Endothelial cell of umbilical vein (primary cell): ENCODE measurements around the gene SLC6A19. TPM values are rescaled to one million over a fixed set of nuclear protein-coding genes. Genes with fewer than 3 reads are reported as not detected.

Experiments used
- BruUV-seq: library from RNA; stranded (reverse); fragments of 400-500 nt; replicated peaks from 2 replicates; lab custom pipeline; 2021; lab: Mats Ljungman, UMichigan
- CTCF ChIA-PET: fragments of 300-600, 350-600 bp; sonication (Branson Sonifier 250); formaldehyde crosslinking; loops from one replicate; lab custom pipeline; 2021; ENCODE audit warnings: antibody characterized with exemption, inconsistent platforms; lab: Charles Lee
- POLR2A ChIA-PET: fragments of 300-600, 350-600 bp; sonication (Branson Sonifier 250); formaldehyde crosslinking; loops from one replicate; lab custom pipeline; 2021; ENCODE audit warnings: antibody characterized with exemption, inconsistent platforms; lab: Charles Lee
- DNase-seq: peaks from one replicate; pipeline ENCODE4 v3.0.0-alpha.2; 2011; ENCODE audit warnings: low read depth, low spot score
- FAIRE-seq: peaks from 2 replicates; lab custom pipeline; 2011; peaks lifted over from hg19 to GRCh38; lab: Jason Lieb, UNC
- H2AFZ ChIP-seq: 2 replicates; pipeline ENCODE4 v1.6.0; 2012; ENCODE audit warnings: low read depth, low read length, control low read depth, inconsistent platforms
- H3K27ac ChIP-seq: 2 replicates; pipeline ENCODE4 v1.5.1; 2011; ENCODE audit warnings: low read depth, mild to moderate bottlenecking, control low read depth, low read length, moderate library complexity; ENCODE audit not compliant: insufficient read depth
- H3K27me3 ChIP-seq, 2 experiments: 2 replicates each; pipeline versions ENCODE4 v1.6.0 to v1.6.1; 2011; ENCODE audit warnings: low read length in 2 of 2, mixed read lengths in 1 of 2; ENCODE audit not compliant: control insufficient read depth in 2 of 2, insufficient read depth in 2 of 2
- H3K36me3 ChIP-seq, 2 experiments: 2 replicates in 1 of 2; 3 replicates in 1 of 2; pipeline ENCODE4 v1.5.1; 2011; ENCODE audit warnings: low read length in 2 of 2, mild to moderate bottlenecking in 1 of 2, moderate library complexity in 1 of 2; ENCODE audit not compliant: control insufficient read depth in 2 of 2, insufficient read depth in 2 of 2; ENCODE audit errors: extremely low read depth in 1 of 2
- H3K4me1 ChIP-seq: 3 replicates; pipeline ENCODE4 v1.5.1; 2011; ENCODE audit warnings: mild to moderate bottlenecking, low read length; ENCODE audit not compliant: control insufficient read depth, insufficient read depth; ENCODE audit errors: extremely low read depth
- H3K4me2 ChIP-seq: 2 replicates; pipeline ENCODE4 v1.6.1; 2011; ENCODE audit warnings: low read length, control low read depth, mixed read lengths; ENCODE audit not compliant: insufficient read depth
- H3K4me3 ChIP-seq, 3 experiments: fragments of 200-600 bp in 1 of 3; sonication (generic), shearing (Covaris generic) in 1 of 3; replicated peaks in 1 of 3; 2 replicates each; pipeline ENCODE4 v1.5.1; 2011 to 2016; ENCODE audit warnings: control low read depth in 3 of 3, low read length in 3 of 3, mild to moderate bottlenecking in 2 of 3, inconsistent platforms in 1 of 3, low read depth in 1 of 3, moderate library complexity in 1 of 3; ENCODE audit not compliant: insufficient read depth in 1 of 3
- H3K79me2 ChIP-seq: 2 replicates; pipeline ENCODE4 v1.6.0; 2012; ENCODE audit warnings: low read length, inconsistent platforms; ENCODE audit not compliant: control insufficient read depth, insufficient read depth
- H3K9ac ChIP-seq: replicated peaks from 2 replicates; pipeline ENCODE3; 2011; ENCODE audit warnings: low read length, control low read depth; ENCODE audit not compliant: insufficient read depth; ENCODE audit errors: extremely low read depth
- H3K9me1 ChIP-seq: replicated peaks from 3 replicates; pipeline ENCODE4 v1.6.0; 2011; ENCODE audit warnings: mild to moderate bottlenecking, low read length; ENCODE audit not compliant: control insufficient read depth, insufficient read depth; ENCODE audit errors: extremely low read depth
- H3K9me3 ChIP-seq: replicated peaks from 2 replicates; pipeline ENCODE4 v1.5.1; 2012; ENCODE audit warnings: low read length, inconsistent platforms; ENCODE audit not compliant: control insufficient read depth, insufficient read depth
- H4K20me1 ChIP-seq: replicated peaks from 2 replicates; pipeline ENCODE3; 2011; ENCODE audit warnings: mild to moderate bottlenecking, low read length; ENCODE audit not compliant: control insufficient read depth, insufficient read depth; ENCODE audit errors: extremely low read depth
- EZH2 ChIP-seq: IDR thresholded peaks from 2 replicates; pipeline ENCODE4 v1.6.1; 2012; ENCODE audit warnings: borderline replicate concordance, low read depth, mild to moderate bottlenecking, moderate library complexity, low read length, inconsistent platforms; ENCODE audit not compliant: severe bottlenecking
- FOS ChIP-seq: IDR thresholded peaks from 2 replicates; pipeline ENCODE4 v1.6.1; 2011; ENCODE audit warnings: mild to moderate bottlenecking, low read length, moderate library complexity, borderline replicate concordance; ENCODE audit not compliant: insufficient read depth
- GATA2 ChIP-seq: IDR thresholded peaks from 2 replicates; pipeline ENCODE4 v1.7.0; 2011; ENCODE audit warnings: low read depth, mild to moderate bottlenecking, moderate library complexity, mixed read lengths, low read length; ENCODE audit not compliant: insufficient read length, insufficient read depth
- JUN ChIP-seq: IDR thresholded peaks from 2 replicates; pipeline ENCODE4 v1.6.1; 2011; ENCODE audit warnings: borderline replicate concordance, low read depth; ENCODE audit not compliant: insufficient read length, insufficient read depth
- MYC ChIP-seq: IDR thresholded peaks from one replicate; pipeline ENCODE4 v1.6.1; 2011; ENCODE audit warnings: mild to moderate bottlenecking, low read depth, low read length
- POLR2A ChIP-seq: IDR thresholded peaks from 2 replicates; pipeline ENCODE4 v1.6.1; 2012; ENCODE audit warnings: low read depth, mild to moderate bottlenecking, control low read depth, low read length
- POLR2AphosphoS5 ChIP-seq: IDR thresholded peaks from 2 replicates; pipeline ENCODE4 v1.6.1; 2012; ENCODE audit warnings: low read depth, mild to moderate bottlenecking, control low read depth, low read length, moderate library complexity; ENCODE audit not compliant: insufficient read depth
- dilution Hi-C: fragments of 300-500 bp; cut with MboI; formaldehyde crosslinking; loops from one replicate; pipeline ENCODE4 v1.15.0; 2019; ENCODE audit warnings: low sequenced_read_pairs; ENCODE audit not compliant: extremely low pct_ligation_motif_present
- intact Hi-C: fragments of 100-400 bp; cut with micrococcal nuclease; formaldehyde crosslinking; loops from one replicate; pipeline ENCODE4 v1.10.0; 2022
- polyA plus RNA-seq, 4 experiments: library from polyadenylated mRNA; depleted of rRNA in 3 of 4; stranded (reverse) in 3 of 4; unstranded in 1 of 4; fragments of >200 nt; gene quantifications; 2 replicates each; pipeline versions ENCODE4 v1.2.1 to v1.2.3, GENCODE V29; 2011 to 2012; ENCODE audit warnings: missing spikeins in 1 of 4
- total RNA-seq: library from RNA; stranded (reverse); gene quantifications from 2 replicates; pipeline ENCODE4 v1.2.3, GENCODE V29; 2021
- TF ChIP-seq, protein P1 (sequence below): IDR thresholded peaks from 2 replicates; pipeline ENCODE4 v1.6.1; 2011; ENCODE audit not compliant: insufficient read depth, insufficient read length
- TF ChIP-seq, protein P2 (sequence below), 2 donors: IDR thresholded peaks; 1 replicate in 1 of 2; 2 replicates in 1 of 2; pipeline ENCODE4 v1.5.1; 2011; ENCODE audit warnings: low read length in 2 of 2, mild to moderate bottlenecking in 2 of 2, moderate library complexity in 2 of 2, control low read depth in 1 of 2, inconsistent platforms in 1 of 2, low read depth in 1 of 2; ENCODE audit not compliant: insufficient read depth in 1 of 2; ENCODE audit errors: extremely low read depth in 1 of 2

SLC6A19 gene
- total and polyA plus RNA-seq, 2 donors (not counting 3 experiments of a cell fraction or from before 2014, with no cell fraction given), result not detected

DNA sequence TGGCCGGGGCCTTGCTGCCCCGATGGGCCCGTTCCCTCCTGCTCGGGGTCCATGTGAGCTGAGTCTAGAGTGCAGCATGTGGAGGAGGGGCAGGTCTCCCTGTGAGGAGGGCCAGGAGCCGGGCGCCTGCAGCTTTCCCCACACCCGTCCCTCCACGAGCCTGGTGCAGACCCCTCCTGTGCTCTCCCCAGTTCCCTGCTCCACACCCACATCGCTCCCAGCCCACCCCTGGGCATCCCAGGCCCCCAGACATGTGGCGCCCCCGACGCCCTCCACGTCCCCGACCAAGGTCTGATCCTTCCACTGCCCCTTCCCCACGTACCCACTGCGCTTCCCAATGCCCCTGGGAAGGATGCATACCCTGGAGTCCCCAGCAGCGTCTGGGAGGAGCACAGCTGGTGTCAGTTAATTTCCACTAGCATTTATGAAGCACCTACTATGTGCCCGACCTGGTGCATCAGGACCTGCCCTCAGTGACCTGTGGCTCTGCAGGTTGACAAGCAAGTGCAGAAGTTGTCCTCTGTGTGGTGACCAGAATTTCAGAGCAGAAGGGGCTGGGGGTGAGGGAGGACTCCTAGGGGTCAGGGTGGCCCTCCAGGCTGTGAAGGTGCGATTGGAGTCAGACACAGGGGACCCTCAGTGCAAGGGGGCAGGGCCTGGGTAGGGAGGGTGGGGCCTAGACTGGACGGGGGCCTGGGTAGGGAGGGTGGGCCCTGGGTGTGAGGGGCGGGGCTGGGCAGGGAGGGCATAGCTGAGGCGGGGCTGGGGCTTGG lies 13.0 kb downstream of the SLC6A19 start:
- no peaks in the 10 kb centered on the region for H3K9me3 ChIP-seq
- H3K27me3 ChIP-seq, result no peaks in the 10 kb centered on the region
- CTCF ChIA-PET, result no interaction called here
- H3K79me2 ChIP-seq, result no peaks in the 10 kb centered on the region
- TF ChIP-seq FOS (no peak), MYC (no peak), POLR2AphosphoS5 (no peak), GATA2 (no peak), POLR2A (no peak), EZH2 (no peak), JUN (no peak)
- TF ChIP-seq, protein P1, sequence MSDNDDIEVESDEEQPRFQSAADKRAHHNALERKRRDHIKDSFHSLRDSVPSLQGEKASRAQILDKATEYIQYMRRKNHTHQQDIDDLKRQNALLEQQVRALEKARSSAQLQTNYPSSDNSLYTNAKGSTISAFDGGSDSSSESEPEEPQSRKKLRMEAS, result no peak
- TF ChIP-seq, protein P2, sequence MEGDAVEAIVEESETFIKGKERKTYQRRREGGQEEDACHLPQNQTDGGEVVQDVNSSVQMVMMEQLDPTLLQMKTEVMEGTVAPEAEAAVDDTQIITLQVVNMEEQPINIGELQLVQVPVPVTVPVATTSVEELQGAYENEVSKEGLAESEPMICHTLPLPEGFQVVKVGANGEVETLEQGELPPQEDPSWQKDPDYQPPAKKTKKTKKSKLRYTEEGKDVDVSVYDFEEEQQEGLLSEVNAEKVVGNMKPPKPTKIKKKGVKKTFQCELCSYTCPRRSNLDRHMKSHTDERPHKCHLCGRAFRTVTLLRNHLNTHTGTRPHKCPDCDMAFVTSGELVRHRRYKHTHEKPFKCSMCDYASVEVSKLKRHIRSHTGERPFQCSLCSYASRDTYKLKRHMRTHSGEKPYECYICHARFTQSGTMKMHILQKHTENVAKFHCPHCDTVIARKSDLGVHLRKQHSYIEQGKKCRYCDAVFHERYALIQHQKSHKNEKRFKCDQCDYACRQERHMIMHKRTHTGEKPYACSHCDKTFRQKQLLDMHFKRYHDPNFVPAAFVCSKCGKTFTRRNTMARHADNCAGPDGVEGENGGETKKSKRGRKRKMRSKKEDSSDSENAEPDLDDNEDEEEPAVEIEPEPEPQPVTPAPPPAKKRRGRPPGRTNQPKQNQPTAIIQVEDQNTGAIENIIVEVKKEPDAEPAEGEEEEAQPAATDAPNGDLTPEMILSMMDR (IDR thresholded peaks at IDR 0.05; ENCODE audit: extremely low read depth in 1 of 2, insufficient read depth in 1 of 2, low read depth in 1 of 2, low read length in 2 of 2), result no peak
- H3K9ac ChIP-seq, result no peak overlapping the region
- H4K20me1 ChIP-seq, result no peaks in the 10 kb centered on the region
- dilution Hi-C loops (no loop called here), intact Hi-C loops (no loop called here)
- FAIRE-seq (no peak), DNase-seq (no peak)
- no peaks in the 10 kb centered on the region for H3K4me1 ChIP-seq
- POLR2A ChIA-PET, result interaction anchor here (0.6 kb wide), 1 partner anchor 476 kb away, joined by 3 read pairs; no protein-coding TSS in a partner anchor
- H3K9me1 ChIP-seq, result no peaks in the 10 kb centered on the region
- H3K4me2 ChIP-seq, result no peak overlapping the region
- no peaks in the 10 kb centered on the region for H3K36me3 ChIP-seq
- no peak overlapping the region for H2AFZ ChIP-seq
- no TSS peak for BruUV-seq
- H3K4me3 ChIP-seq, result no peak overlapping the region
- H3K27ac ChIP-seq, result no peak overlapping the region
